ENCODE results near the gene EPYC. TPM values are rescaled to one million over a fixed set of nuclear protein-coding genes. Genes with fewer than 3 reads are reported as not detected.
A peak's percentile ranks its signal among the peaks of the same experiment; 100 is the strongest.

Gene EPYC
- total and polyA plus RNA-seq, 10 of the 15 experiments (the other 5 are each of a cell fraction or from before 2014, with no cell fraction given): not detected

DNA sequence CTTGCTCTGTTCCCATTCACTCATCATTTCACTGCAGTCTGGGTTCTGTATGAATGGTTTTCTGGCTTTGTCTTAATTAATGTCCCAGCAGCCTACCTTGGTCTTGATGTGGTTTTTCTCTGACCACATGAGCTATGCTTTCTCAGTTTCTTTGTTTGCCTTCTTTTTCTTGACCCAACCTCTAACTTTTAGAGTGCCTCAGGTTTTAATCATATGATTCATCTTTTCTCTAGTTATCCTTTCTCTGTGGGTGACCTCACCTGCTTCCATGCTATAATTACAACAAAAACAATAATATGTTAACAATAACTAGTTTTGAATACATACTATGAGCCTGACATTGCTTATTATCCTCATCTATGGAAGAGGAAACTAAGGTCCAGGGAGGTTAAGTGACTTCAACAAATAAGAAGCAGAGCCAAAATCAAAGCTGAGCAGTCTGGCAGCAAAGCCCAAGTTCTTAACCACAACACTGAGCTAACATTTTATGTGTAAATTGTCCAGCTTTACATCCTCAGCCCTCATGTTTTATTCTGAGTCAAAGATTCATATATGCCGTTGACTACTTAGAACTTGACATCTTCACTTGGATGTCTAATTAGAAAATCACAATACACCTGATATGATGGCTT lies 4.7 kb upstream of the EPYC start (continued):
- TF ChIP-seq ASH2L (IDR thresholded peaks at IDR 0.05; ENCODE audit: borderline replicate concordance, low read depth) (no peak), MTA3 (IDR thresholded peaks at IDR 0.05; ENCODE audit: borderline replicate concordance, low read length) (0 out of 2 replicates have a peak, but pooled peaks have one; percentile 62), ZBED1 (IDR thresholded peaks at IDR 0.05; ENCODE audit: borderline replicate concordance) (no peak), TCF12 (IDR thresholded peaks at IDR 0.05; ENCODE audit: low read depth, low read length) (no peak), CHD1 (IDR thresholded peaks at IDR 0.05; ENCODE audit: low read depth, low read length) (no peak), IRF4 (IDR thresholded peaks at IDR 0.05; ENCODE audit: low read depth, low read length) (0 out of 2 replicates have a peak, but pooled peaks have one; percentile 46), BACH1 (IDR thresholded peaks at IDR 0.05; ENCODE audit: borderline replicate concordance) (peak; percentile 29; the same call in 1 of the 2 replicates), HDGF (IDR thresholded peaks at IDR 0.05) (no peak), NR2C2 (IDR thresholded peaks at IDR 0.05; ENCODE audit: borderline replicate concordance, control insufficient read depth, insufficient read length, low read depth) (no peak), KAT2A (conservative IDR thresholded peaks at IDR 0.05; ENCODE audit: control insufficient read depth, low read depth, low read length) (no peak), ZNF24 (IDR thresholded peaks at IDR 0.05) (peak; percentile 70; the same call in 1 of the 2 replicates)
- TF ChIP-seq, protein P1, sequence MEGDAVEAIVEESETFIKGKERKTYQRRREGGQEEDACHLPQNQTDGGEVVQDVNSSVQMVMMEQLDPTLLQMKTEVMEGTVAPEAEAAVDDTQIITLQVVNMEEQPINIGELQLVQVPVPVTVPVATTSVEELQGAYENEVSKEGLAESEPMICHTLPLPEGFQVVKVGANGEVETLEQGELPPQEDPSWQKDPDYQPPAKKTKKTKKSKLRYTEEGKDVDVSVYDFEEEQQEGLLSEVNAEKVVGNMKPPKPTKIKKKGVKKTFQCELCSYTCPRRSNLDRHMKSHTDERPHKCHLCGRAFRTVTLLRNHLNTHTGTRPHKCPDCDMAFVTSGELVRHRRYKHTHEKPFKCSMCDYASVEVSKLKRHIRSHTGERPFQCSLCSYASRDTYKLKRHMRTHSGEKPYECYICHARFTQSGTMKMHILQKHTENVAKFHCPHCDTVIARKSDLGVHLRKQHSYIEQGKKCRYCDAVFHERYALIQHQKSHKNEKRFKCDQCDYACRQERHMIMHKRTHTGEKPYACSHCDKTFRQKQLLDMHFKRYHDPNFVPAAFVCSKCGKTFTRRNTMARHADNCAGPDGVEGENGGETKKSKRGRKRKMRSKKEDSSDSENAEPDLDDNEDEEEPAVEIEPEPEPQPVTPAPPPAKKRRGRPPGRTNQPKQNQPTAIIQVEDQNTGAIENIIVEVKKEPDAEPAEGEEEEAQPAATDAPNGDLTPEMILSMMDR (IDR thresholded peaks at IDR 0.05 in 2 of 3, conservative IDR thresholded peaks at IDR 0.05 in 1 of 3; ENCODE audit: control insufficient read depth in 2 of 3, extremely low read depth in 1 of 3, insufficient read depth in 1 of 3, low read depth in 3 of 3, low read length in 3 of 3): no peak
- TF ChIP-seq, protein P2, sequence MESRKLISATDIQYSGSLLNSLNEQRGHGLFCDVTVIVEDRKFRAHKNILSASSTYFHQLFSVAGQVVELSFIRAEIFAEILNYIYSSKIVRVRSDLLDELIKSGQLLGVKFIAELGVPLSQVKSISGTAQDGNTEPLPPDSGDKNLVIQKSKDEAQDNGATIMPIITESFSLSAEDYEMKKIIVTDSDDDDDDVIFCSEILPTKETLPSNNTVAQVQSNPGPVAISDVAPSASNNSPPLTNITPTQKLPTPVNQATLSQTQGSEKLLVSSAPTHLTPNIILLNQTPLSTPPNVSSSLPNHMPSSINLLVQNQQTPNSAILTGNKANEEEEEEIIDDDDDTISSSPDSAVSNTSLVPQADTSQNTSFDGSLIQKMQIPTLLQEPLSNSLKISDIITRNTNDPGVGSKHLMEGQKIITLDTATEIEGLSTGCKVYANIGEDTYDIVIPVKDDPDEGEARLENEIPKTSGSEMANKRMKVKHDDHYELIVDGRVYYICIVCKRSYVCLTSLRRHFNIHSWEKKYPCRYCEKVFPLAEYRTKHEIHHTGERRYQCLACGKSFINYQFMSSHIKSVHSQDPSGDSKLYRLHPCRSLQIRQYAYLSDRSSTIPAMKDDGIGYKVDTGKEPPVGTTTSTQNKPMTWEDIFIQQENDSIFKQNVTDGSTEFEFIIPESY (IDR thresholded peaks at IDR 0.05): no peak
- TF ChIP-seq, protein P3, sequence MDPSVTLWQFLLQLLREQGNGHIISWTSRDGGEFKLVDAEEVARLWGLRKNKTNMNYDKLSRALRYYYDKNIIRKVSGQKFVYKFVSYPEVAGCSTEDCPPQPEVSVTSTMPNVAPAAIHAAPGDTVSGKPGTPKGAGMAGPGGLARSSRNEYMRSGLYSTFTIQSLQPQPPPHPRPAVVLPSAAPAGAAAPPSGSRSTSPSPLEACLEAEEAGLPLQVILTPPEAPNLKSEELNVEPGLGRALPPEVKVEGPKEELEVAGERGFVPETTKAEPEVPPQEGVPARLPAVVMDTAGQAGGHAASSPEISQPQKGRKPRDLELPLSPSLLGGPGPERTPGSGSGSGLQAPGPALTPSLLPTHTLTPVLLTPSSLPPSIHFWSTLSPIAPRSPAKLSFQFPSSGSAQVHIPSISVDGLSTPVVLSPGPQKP (IDR thresholded peaks at IDR 0.05; ENCODE audit: low read depth, low read length): no peak
- TF ChIP-seq, protein P4, sequence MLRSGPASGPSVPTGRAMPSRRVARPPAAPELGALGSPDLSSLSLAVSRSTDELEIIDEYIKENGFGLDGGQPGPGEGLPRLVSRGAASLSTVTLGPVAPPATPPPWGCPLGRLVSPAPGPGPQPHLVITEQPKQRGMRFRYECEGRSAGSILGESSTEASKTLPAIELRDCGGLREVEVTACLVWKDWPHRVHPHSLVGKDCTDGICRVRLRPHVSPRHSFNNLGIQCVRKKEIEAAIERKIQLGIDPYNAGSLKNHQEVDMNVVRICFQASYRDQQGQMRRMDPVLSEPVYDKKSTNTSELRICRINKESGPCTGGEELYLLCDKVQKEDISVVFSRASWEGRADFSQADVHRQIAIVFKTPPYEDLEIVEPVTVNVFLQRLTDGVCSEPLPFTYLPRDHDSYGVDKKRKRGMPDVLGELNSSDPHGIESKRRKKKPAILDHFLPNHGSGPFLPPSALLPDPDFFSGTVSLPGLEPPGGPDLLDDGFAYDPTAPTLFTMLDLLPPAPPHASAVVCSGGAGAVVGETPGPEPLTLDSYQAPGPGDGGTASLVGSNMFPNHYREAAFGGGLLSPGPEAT (IDR thresholded peaks at IDR 0.05; ENCODE audit: low read depth): peak; percentile 67
- TF ChIP-seq, protein P5, sequence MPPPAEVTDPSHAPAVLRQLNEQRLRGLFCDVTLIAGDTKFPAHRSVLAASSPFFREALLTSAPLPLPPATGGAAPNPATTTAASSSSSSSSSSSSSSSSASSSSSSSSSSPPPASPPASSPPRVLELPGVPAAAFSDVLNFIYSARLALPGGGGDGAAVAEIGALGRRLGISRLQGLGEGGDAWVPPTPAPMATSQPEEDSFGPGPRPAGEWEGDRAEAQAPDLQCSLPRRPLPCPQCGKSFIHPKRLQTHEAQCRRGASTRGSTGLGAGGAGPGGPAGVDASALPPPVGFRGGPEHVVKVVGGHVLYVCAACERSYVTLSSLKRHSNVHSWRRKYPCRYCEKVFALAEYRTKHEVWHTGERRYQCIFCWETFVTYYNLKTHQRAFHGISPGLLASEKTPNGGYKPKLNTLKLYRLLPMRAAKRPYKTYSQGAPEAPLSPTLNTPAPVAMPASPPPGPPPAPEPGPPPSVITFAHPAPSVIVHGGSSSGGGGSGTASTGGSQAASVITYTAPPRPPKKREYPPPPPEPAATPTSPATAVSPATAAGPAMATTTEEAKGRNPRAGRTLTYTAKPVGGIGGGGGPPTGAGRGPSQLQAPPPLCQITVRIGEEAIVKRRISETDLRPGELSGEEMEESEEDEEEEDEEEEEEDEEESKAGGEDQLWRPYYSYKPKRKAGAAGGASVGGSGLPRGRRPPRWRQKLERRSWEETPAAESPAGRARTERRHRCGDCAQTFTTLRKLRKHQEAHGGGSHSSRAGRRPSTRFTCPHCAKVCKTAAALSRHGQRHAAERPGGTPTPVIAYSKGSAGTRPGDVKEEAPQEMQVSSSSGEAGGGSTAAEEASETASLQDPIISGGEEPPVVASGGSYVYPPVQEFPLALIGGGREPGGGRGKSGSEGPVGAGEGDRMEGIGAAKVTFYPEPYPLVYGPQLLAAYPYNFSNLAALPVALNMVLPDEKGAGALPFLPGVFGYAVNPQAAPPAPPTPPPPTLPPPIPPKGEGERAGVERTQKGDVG (CRISPR knock-in tag; IDR thresholded peaks at IDR 0.05): no peak
